Upper lobe of left lung (tissue), 4 donors: ENCODE data around the gene TSSK3.
"Not testable (repeated sequence)": the region's sequence is repeated elsewhere in the genome, so short reads cannot be mapped to it uniquely, and the experiment has no call there.

Experiments used
- CTCF ChIP-seq, 6 experiments: fragments of 450-650 bp in 4 of 6; fragments of 200-600 bp in 2 of 6; sonication (generic) in 2 of 6; IDR thresholded peaks; one replicate each; pipeline ENCODE4 v1.5.1; 2016 to 2019; ENCODE audit warnings: antibody characterized with exemption in 6 of 6
- POLR2A ChIP-seq, 4 donors: fragments of 450-650 bp; IDR thresholded peaks; one replicate each; pipeline ENCODE4 v1.5.1; 2016 to 2017; ENCODE audit warnings: antibody characterized with exemption in 4 of 4, mild to moderate bottlenecking in 2 of 4
- POLR2AphosphoS5 ChIP-seq, 2 donors: sonication (generic); formaldehyde crosslinking; IDR thresholded peaks; one replicate each; pipeline ENCODE4 v1.5.1; 2017; ENCODE audit warnings: antibody characterized with exemption in 2 of 2

- TF ChIP-seq POLR2AphosphoS5, CTCF, POLR2A (IDR thresholded peaks at IDR 0.05): not testable (repeated sequence)
These were observed 6.6 kb upstream of the TSSK3 start for GRCh38 chr1:32355778-32356177.
